SK-N-SH treated with all-trans-retinoic acid at 6 μM for 48 hours (cell line): Measurements from ENCODE around the gene SMPD3.

Experiments used
- ARNTL ChIP-seq: fragments of 450-650 bp; formaldehyde crosslinking; IDR thresholded peaks from 2 replicates; pipeline ENCODE4 v1.5.0; 2020; ENCODE audit warnings: low read depth, mild to moderate bottlenecking, moderate library complexity, borderline replicate concordance
- CSRNP3 ChIP-seq: fragments of 250-450 bp; sonication (Bioruptor Pico); IDR thresholded peaks from 2 replicates; pipeline ENCODE4 v1.5.1; 2021; ENCODE audit warnings: mild to moderate bottlenecking, moderate library complexity
- ISL1 ChIP-seq: fragments of 250-450 bp; sonication (Bioruptor Pico); IDR thresholded peaks from 2 replicates; pipeline ENCODE4 v2.1.2; 2022; ENCODE audit warnings: mild to moderate bottlenecking, moderate library complexity
- OSR1 ChIP-seq: fragments of 250-450 bp; sonication (Bioruptor Pico); IDR thresholded peaks from 2 replicates; pipeline ENCODE4 v1.8.0; 2022; ENCODE audit warnings: moderate library complexity, mild to moderate bottlenecking, inconsistent platforms
- PATZ1 ChIP-seq: fragments of 250-450 bp; sonication (Bioruptor Pico); IDR thresholded peaks from 2 replicates; pipeline ENCODE4 v1.8.0; 2020; ENCODE audit warnings: mild to moderate bottlenecking, moderate library complexity, borderline replicate concordance
- RARB ChIP-seq: fragments of 250-450 bp; sonication (Bioruptor Pico); IDR thresholded peaks from 2 replicates; pipeline ENCODE4 v1.8.0; 2021; ENCODE audit warnings: mild to moderate bottlenecking, moderate library complexity
- SNAI2 ChIP-seq: fragments of 250-450 bp; sonication (Bioruptor Pico); IDR thresholded peaks from 2 replicates; pipeline ENCODE4 v1.5.0; 2020; ENCODE audit warnings: mild to moderate bottlenecking, moderate library complexity
- TCF4 ChIP-seq: fragments of 250-450 bp; sonication (Bioruptor Pico); IDR thresholded peaks from 2 replicates; pipeline ENCODE4 v1.8.0; 2021; ENCODE audit warnings: mild to moderate bottlenecking, moderate library complexity, borderline replicate concordance
- TOX ChIP-seq: fragments of 250-450 bp; sonication (Bioruptor Pico); IDR thresholded peaks from 2 replicates; pipeline ENCODE4 v1.8.0; 2021; ENCODE audit warnings: mild to moderate bottlenecking, moderate library complexity, borderline replicate concordance
- ZC3H10 ChIP-seq: fragments of 250-450 bp; sonication (Bioruptor Pico); IDR thresholded peaks from 2 replicates; pipeline ENCODE4 v1.5.1; 2021; ENCODE audit warnings: mild to moderate bottlenecking, moderate library complexity
- ZFP3 ChIP-seq: fragments of 250-450 bp; sonication (Bioruptor Pico); IDR thresholded peaks from 2 replicates; pipeline ENCODE4 v1.5.0; 2020; ENCODE audit warnings: mild to moderate bottlenecking, moderate library complexity
- ZFP30 ChIP-seq: fragments of 450-650 bp; formaldehyde crosslinking; IDR thresholded peaks from 2 replicates; pipeline ENCODE4 v1.5.0; 2022; ENCODE audit warnings: mild to moderate bottlenecking, moderate library complexity
- ZNF8 ChIP-seq: fragments of 450-650 bp; formaldehyde crosslinking; IDR thresholded peaks from 2 replicates; pipeline ENCODE4 v1.5.0; 2020; ENCODE audit warnings: mild to moderate bottlenecking, moderate library complexity
- TF ChIP-seq, protein P1 (sequence below): fragments of 250-450 bp; sonication (Bioruptor Pico); IDR thresholded peaks from 2 replicates; pipeline ENCODE4 v1.5.1; 2020; ENCODE audit warnings: low read depth, mild to moderate bottlenecking, moderate library complexity

DNA sequence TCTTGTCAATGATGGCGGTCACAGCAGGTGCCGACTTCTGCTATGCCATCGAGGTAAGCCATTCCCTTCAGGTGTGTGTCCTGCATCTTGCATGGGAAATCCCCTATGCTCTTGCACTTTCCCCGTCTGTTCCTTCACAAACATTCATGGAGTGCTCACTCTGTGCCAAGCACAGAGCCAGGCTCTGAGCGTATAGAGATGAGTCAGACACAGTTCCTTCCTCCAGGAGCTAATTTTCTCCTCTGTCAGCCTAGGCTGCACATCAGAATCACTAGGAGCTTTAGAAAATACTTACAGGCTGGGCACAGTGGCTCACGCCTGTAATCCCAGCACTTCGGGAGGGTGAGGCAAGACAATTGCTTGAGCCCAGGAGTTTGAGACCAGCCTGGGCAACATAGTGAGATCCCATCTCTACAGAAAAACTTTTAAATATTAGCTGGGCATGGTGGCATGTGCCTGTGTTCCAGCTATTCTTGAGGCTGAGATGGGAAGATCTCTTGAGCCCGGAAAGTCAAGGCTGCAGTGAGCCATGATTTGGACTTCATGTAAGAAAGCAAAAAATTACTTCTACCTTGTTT, 123.4 kb downstream of the SMPD3 start:
- TF ChIP-seq SNAI2 (CRISPR knock-in tag) (no peak), ZFP3 (CRISPR knock-in tag) (no peak), ZFP30 (no peak), ISL1 (CRISPR knock-in tag) (no peak), PATZ1 (no peak), TCF4 (no peak), ZNF8 (no peak), OSR1 (no peak), ARNTL (CRISPR knock-in tag) (no peak), ZC3H10 (CRISPR knock-in tag) (no peak), CSRNP3 (CRISPR knock-in tag) (no peak), TOX (CRISPR knock-in tag) (no peak), RARB (CRISPR knock-in tag) (no peak)
- TF ChIP-seq, protein P1, sequence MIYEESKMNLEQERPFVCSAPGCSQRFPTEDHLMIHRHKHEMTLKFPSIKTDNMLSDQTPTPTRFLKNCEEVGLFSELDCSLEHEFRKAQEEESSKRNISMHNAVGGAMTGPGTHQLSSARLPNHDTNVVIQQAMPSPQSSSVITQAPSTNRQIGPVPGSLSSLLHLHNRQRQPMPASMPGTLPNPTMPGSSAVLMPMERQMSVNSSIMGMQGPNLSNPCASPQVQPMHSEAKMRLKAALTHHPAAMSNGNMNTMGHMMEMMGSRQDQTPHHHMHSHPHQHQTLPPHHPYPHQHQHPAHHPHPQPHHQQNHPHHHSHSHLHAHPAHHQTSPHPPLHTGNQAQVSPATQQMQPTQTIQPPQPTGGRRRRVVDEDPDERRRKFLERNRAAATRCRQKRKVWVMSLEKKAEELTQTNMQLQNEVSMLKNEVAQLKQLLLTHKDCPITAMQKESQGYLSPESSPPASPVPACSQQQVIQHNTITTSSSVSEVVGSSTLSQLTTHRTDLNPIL = no peak
